ENCODE data around the gene SEZ6.

SEZ6 gene

DNA sequence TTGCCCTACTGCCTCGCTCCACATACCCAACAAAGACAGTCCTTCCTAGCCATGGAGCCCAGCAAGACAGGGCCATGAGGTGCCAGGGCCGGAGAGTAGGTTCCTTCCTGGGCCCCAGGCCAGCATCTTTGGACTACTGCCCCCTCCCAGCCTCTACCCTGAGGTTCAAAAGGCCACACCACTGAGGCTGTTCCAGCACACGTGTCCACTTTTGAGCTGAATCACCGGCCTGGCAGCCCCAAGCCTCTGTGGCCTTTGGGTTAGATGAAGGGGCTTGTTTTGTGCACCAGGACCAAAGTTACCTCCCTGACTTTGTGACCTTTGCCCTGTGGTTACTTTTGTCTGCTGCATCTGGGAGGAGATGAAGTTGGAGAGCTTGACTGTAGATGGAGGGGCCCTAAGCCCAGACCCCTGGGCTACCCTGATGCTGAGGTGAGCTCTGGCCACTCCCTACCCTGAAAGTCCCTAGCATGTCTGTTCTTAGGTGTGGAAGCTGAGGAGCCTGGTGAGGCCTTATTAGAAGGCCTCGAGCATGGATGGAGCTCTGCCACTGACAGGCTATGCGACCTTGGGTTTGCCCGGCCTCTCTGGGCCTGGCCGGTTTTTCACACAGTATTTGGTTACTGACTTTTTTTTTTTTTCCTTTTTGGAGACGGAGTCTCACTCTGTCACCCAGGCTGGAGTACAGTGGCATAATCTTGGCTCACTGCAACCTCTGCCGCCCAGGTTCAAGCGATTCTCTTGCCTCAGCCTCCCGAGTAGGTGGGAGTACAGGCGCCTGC is 12.0 kb downstream of the SEZ6 start:
- peaks cover 7 to 32% (median 16%) of the 10 kb centered on the region in 5 donors for H3K27me3 ChIP-seq (ENCODE audit: control insufficient read depth in 5 of 5, insufficient read depth in 4 of 5, low read length in 5 of 5)
- no peaks in the 10 kb centered on the region for H3K36me3 ChIP-seq (ENCODE audit: control insufficient read depth in 5 of 5, insufficient read depth in 5 of 5, low read length in 5 of 5)
- no peaks in the 10 kb centered on the region for H3K9me3 ChIP-seq (ENCODE audit: control insufficient read depth in 5 of 5, low read length in 5 of 5)
- no peak overlapping the region for H3K27ac ChIP-seq (ENCODE audit: low read depth, low read length)
- H3K4me1 ChIP-seq (ENCODE audit: control insufficient read depth in 5 of 5, insufficient read depth in 5 of 5, low read length in 5 of 5): no peaks in the 10 kb centered on the region
- H3K4me3 ChIP-seq (ENCODE audit: low read depth in 1 of 5, low read length in 5 of 5): no peak overlapping the region
- no peak overlapping the region for H3K9ac ChIP-seq (ENCODE audit: low read length in 5 of 5)

DNA sequence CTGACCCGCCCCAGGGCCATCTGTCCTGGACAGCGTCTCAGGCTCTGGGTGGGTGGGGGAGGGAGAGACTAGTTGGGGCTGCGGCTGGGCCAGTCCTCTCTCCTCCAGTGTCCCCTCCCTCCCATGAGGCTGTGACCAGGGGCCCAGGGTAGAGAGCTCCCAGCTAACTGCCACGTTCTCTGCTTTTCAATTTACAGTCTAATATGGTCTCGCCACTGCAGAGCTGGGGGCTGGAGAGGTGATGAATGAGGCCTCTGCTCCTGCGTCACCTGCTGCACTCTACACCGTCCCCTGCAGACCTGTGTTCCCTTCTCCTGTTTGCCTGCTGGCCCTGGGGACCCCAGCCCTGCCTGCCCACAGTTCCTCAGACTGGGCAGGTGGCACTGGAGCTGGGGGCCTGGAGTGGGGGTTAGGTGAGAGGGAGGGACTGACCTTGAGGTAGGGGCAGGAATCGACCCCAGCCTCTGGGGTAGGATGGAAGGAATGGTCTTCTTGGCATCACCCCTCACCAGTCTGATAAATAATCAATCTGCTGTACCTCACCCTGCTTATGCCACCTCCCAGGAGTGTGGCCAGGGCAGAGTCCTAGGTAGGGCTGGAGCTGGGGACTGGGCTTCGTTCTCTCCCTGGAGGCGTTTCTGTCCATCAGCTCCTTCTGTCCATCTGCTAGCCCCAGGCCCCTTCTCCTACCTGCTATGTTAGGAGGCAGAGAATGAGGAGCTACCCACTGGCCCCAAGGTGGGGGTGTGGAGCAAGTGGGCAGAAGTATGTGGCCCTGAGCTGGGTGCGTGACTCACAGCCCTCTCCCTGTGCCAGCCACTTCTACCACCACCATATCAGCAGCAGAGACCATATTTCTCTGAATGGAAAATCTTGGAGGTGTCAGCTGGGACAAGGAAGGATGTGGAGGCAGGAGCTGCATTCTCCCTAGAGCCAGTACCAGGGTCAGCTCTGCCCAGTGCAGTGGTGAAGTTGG is 12.9 kb downstream of the SEZ6 start:
- Histone ChIP-seq H3K27me3 (ENCODE audit: control insufficient read depth in 5 of 5, insufficient read depth in 4 of 5, low read length in 5 of 5) (peaks cover 14 to 30% (median 18%) of the 10 kb centered on the region in 5 donors), H3K4me1 (ENCODE audit: control insufficient read depth in 5 of 5, insufficient read depth in 5 of 5, low read length in 5 of 5) (no peaks in the 10 kb centered on the region), H3K4me3 (ENCODE audit: low read depth in 1 of 5, low read length in 5 of 5) (no peak overlapping the region), H3K9me3 (ENCODE audit: control insufficient read depth in 5 of 5, low read length in 5 of 5) (no peaks in the 10 kb centered on the region), H3K9ac (ENCODE audit: low read length in 5 of 5) (no peak overlapping the region), H3K27ac (ENCODE audit: low read depth, low read length) (no peak overlapping the region), H3K36me3 (ENCODE audit: control insufficient read depth in 5 of 5, insufficient read depth in 5 of 5, low read length in 5 of 5) (no peaks in the 10 kb centered on the region)

DNA sequence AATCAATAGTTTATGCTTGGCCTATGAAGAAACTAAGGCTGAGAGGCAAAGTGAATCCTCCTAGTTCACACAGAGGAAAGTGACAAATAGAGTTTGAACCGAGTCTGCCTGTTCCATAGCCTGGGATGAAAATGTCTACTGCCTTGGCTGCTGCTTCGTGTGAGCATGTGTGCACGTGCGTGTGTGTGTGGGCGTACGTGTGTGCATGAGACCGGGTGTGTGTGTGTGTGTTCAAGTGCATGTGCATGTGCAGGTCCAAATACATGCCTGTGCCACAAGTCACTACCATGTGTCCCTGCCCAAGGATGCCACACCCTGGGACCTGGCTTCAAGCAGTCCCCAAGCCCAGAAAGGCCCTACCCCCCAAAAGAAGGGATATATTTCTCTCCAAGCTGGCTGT is 13.6 kb downstream of the SEZ6 start:
- Histone ChIP-seq H3K27me3 (ENCODE audit: control insufficient read depth in 5 of 5, insufficient read depth in 4 of 5, low read length in 5 of 5) (peaks cover 11 to 31% (median 18%) of the 10 kb centered on the region in 5 donors), H3K4me3 (ENCODE audit: low read depth in 1 of 5, low read length in 5 of 5) (no peak overlapping the region), H3K9me3 (ENCODE audit: control insufficient read depth in 5 of 5, low read length in 5 of 5) (no peaks in the 10 kb centered on the region), H3K4me1 (ENCODE audit: control insufficient read depth in 5 of 5, insufficient read depth in 5 of 5, low read length in 5 of 5) (no peaks in the 10 kb centered on the region), H3K36me3 (ENCODE audit: control insufficient read depth in 5 of 5, insufficient read depth in 5 of 5, low read length in 5 of 5) (no peaks in the 10 kb centered on the region), H3K27ac (ENCODE audit: low read depth, low read length) (no peak overlapping the region), H3K9ac (ENCODE audit: low read length in 5 of 5) (no peak overlapping the region)

DNA sequence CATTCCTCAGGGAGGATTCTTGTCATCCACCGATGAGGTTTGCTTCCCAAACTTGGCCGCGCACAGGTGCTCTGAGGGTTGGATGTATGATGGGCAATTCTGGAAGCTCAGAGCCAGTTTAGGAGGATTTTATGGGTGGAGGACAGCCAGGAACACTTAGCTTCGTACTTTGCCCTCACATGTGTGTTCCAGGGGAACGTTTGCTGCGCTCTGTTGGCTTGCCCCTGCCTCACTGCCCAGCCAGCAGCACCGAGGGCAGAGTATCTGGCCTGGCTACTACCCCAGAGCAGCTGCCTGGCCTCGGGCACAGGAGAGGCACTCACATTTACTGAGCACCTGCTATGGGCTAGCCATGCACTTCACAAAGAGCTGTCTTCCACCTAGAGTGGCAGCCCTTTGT is 14.1 kb downstream of the SEZ6 start:
- H3K4me1 ChIP-seq (ENCODE audit: control insufficient read depth in 5 of 5, insufficient read depth in 5 of 5, low read length in 5 of 5): no peaks in the 10 kb centered on the region
- H3K27ac ChIP-seq (ENCODE audit: low read depth, low read length): no peak overlapping the region
- no peak overlapping the region for H3K4me3 ChIP-seq (ENCODE audit: low read depth in 1 of 5, low read length in 5 of 5)
- H3K36me3 ChIP-seq (ENCODE audit: control insufficient read depth in 5 of 5, insufficient read depth in 5 of 5, low read length in 5 of 5): no peaks in the 10 kb centered on the region
- H3K27me3 ChIP-seq (ENCODE audit: control insufficient read depth in 5 of 5, insufficient read depth in 4 of 5, low read length in 5 of 5): peaks cover 9 to 31% (median 18%) of the 10 kb centered on the region in 5 donors
- no peaks in the 10 kb centered on the region for H3K9me3 ChIP-seq (ENCODE audit: control insufficient read depth in 5 of 5, low read length in 5 of 5)
- no peak overlapping the region for H3K9ac ChIP-seq (ENCODE audit: low read length in 5 of 5)

DNA sequence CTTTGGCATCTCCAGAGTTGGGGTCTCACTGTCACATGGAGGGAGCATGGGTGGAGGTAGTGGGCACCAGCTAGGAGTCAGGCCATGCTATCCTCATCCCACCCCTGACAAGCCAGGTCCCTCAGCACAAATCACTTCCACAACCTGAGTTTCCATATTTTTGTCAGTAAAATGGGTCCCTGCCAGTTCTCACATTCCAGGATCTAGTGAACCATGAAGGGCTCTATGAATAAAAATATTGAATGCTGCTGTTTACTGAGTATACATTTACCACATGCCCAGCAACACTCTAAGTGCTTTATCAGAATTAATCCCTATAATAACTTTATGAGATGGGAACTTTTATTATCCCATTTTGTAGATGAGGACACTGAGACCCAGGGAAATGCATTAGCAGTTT is 16.8 kb downstream of the SEZ6 start:
- Histone ChIP-seq H3K27me3 (ENCODE audit: control insufficient read depth in 5 of 5, insufficient read depth in 4 of 5, low read length in 5 of 5) (peaks cover 22 to 34% (median 25%) of the 10 kb centered on the region in 5 donors), H3K4me3 (ENCODE audit: low read depth in 1 of 5, low read length in 5 of 5) (no peak overlapping the region), H3K9me3 (ENCODE audit: control insufficient read depth in 5 of 5, low read length in 5 of 5) (no peaks in the 10 kb centered on the region), H3K4me1 (ENCODE audit: control insufficient read depth in 5 of 5, insufficient read depth in 5 of 5, low read length in 5 of 5) (no peaks in the 10 kb centered on the region), H3K27ac (ENCODE audit: low read depth, low read length) (no peak overlapping the region), H3K9ac (ENCODE audit: low read length in 5 of 5) (no peak overlapping the region), H3K36me3 (ENCODE audit: control insufficient read depth in 5 of 5, insufficient read depth in 5 of 5, low read length in 5 of 5) (no peaks in the 10 kb centered on the region)

DNA sequence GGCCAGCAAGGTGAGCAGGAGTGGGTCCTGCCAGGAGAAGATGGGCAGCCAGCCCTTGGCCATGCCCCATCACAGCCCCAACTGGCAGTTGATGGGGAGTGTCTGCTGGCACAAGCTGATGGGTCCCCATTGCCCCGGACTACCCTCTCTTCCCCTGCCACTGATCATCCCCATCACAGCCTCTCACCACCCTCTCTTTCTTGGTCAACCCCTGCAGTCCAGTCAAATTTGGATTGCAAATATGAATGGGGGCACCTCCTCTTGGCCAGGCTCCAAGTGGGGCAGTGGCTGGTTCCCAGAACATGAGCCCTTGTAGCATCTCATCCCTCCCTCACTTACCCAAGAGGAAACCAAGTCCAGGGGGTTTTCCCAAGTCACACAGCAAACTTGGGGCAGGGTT is 17.4 kb downstream of the SEZ6 start:
- Histone ChIP-seq H3K27me3 (ENCODE audit: control insufficient read depth in 5 of 5, insufficient read depth in 4 of 5, low read length in 5 of 5) (peaks cover 22 to 34% (median 25%) of the 10 kb centered on the region in 5 donors), H3K4me3 (ENCODE audit: low read depth in 1 of 5, low read length in 5 of 5) (no peak overlapping the region), H3K36me3 (ENCODE audit: control insufficient read depth in 5 of 5, insufficient read depth in 5 of 5, low read length in 5 of 5) (no peaks in the 10 kb centered on the region), H3K9me3 (ENCODE audit: control insufficient read depth in 5 of 5, low read length in 5 of 5) (no peaks in the 10 kb centered on the region), H3K4me1 (ENCODE audit: control insufficient read depth in 5 of 5, insufficient read depth in 5 of 5, low read length in 5 of 5) (peaks cover 0 to 5% (median 2%) of the 10 kb centered on the region in 5 donors), H3K9ac (ENCODE audit: low read length in 5 of 5) (no peak overlapping the region), H3K27ac (ENCODE audit: low read depth, low read length) (no peak overlapping the region)

DNA sequence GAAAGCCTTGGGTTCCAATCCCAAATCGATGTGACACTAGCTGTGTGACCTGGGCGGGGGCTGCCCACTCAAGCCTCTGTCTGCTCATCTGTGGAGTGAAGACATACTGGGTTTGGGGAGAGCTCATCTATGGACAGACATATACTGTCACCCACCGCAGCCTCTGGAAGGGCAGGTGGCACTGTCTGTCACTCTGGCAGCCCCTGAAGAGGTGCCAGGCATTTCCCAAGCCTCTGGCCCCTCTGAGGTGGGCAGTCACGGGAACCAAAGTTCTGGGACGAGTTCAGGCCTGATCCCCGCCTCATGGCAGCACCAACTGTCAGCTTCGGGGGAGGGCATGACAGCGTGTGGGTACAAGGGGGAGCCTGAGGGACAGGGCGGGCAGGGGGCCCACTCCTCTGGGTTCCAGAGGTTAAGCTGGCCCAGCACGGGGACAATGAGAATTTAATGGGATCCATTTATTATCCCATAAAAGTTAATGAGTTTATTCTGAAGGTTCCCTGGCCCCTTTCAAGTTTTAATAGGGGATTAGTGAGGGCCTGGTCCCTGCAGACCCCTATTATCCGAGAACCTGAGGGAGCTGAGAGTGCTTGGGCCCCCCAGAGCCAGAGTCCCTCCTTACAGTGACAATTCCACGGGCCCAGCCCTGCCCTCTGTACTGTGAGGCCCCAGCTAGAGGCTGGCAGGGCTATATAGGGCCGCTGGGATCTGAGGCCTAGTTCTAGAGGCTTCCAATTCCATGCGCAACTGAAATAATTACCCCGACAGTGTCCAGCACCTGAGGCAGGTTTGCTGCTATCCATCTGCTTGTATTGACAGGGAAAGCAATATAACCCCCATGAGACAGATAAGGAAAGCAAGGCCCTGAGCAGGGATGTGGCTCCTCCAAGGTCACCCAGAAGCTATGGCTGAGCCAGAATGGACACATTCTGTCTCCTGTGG is 18.8 kb downstream of the SEZ6 start:
- H3K27ac ChIP-seq (ENCODE audit: low read depth, low read length): no peak overlapping the region
- H3K4me1 ChIP-seq (ENCODE audit: control insufficient read depth in 5 of 5, insufficient read depth in 5 of 5, low read length in 5 of 5): peaks cover 0 to 18% (median 13%) of the 10 kb centered on the region in 5 donors
- no peaks in the 10 kb centered on the region for H3K36me3 ChIP-seq (ENCODE audit: control insufficient read depth in 5 of 5, insufficient read depth in 5 of 5, low read length in 5 of 5)
- no peaks in the 10 kb centered on the region for H3K9me3 ChIP-seq (ENCODE audit: control insufficient read depth in 5 of 5, low read length in 5 of 5)
- H3K27me3 ChIP-seq (ENCODE audit: control insufficient read depth in 5 of 5, insufficient read depth in 4 of 5, low read length in 5 of 5): peaks cover 13 to 31% (median 23%) of the 10 kb centered on the region in 5 donors
- H3K4me3 ChIP-seq (ENCODE audit: low read depth in 1 of 5, low read length in 5 of 5): no peak overlapping the region
- H3K9ac ChIP-seq (ENCODE audit: low read length in 5 of 5): no peak overlapping the region

DNA sequence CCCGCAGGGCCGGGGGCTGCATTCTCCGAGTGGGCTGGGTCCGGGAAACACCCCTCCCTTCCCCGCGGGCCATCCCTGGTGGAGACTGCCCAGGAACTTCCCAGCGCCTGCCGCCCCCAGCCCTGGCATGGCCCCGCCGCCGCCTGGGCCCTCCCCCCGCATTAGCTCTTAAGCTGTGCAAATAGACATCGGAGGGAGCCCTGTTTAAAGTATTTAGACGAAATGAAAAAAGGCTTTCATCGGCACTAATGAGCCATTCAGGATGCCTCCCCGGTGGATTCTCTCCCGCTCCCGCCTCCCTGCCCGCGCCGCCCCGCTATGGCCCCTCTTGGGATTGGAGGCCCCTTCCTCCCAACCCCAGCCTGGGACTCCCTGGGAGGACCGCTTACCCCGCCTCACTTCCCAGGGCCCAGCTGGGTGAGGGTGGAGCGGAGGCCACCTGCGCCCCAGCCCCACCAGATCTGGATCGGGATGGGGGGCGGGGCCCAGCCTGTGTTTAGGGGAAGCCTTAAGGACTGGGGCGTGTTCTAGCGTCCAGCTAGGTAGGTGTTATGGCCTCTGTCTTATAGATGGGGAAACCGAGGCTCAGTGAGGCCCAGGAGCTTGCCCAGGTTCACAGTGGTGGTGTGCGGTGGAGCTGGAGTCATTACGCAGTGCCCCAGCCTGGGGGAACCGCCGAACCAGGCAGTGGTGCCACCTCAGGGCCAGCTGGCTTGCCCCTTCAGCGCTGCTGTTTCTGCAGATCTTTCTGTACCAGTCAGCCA is 19.7 kb downstream of the SEZ6 start:
- no peaks in the 10 kb centered on the region for H3K36me3 ChIP-seq (ENCODE audit: control insufficient read depth in 5 of 5, insufficient read depth in 5 of 5, low read length in 5 of 5)
- H3K4me1 ChIP-seq (ENCODE audit: control insufficient read depth in 5 of 5, insufficient read depth in 5 of 5, low read length in 5 of 5): peaks cover 0 to 25% (median 13%) of the 10 kb centered on the region in 5 donors
- H3K27me3 ChIP-seq (ENCODE audit: control insufficient read depth in 5 of 5, insufficient read depth in 4 of 5, low read length in 5 of 5): peaks cover 13 to 36% (median 23%) of the 10 kb centered on the region in 5 donors
- H3K9me3 ChIP-seq (ENCODE audit: control insufficient read depth in 5 of 5, low read length in 5 of 5): no peaks in the 10 kb centered on the region
- H3K9ac ChIP-seq (ENCODE audit: low read length in 5 of 5): no peak overlapping the region
- no peak overlapping the region for H3K27ac ChIP-seq (ENCODE audit: low read depth, low read length)
- no peak overlapping the region for H3K4me3 ChIP-seq (ENCODE audit: low read depth in 1 of 5, low read length in 5 of 5)
